Superior temporal gyrus (tissue), 1 donor: ENCODE results near the gene E4F1.

Source experiments
- DNase-seq: peaks from one replicate; pipeline ENCODE4 v3.0.0-alpha.2; 2016; ENCODE audit errors: extremely low spot score

E4F1 gene

GRCh38 chr16:2223221-2223941, at the start of gene E4F1:
TSS of gene E4F1 (plus strand) at chr16:2223591. CDS start at chr16:2223614, 23 bp downstream.
- peak; percentile 97 for DNase-seq

GRCh38 chr16:2173916-2174315, 49.5 kb upstream of the E4F1 start:
- DNase-seq, result no peak

- no peak for DNase-seq
These were observed 48.8 kb upstream of the E4F1 start for GRCh38 chr16:2174396-2175131.

- DNase-seq, result no peak
These were observed 47.9 kb upstream of the E4F1 start for GRCh38 chr16:2175454-2175853.

GRCh38 chr16:2176047-2176446, 47.3 kb upstream of the E4F1 start:
- DNase-seq, result no peak

- no peak for DNase-seq
These were observed 46.3 kb upstream of the E4F1 start for GRCh38 chr16:2177101-2177500.

- no peak for DNase-seq
These were observed 45.8 kb upstream of the E4F1 start for GRCh38 chr16:2177561-2177960.

GRCh38 chr16:2178321-2179106, 44.9 kb upstream of the E4F1 start:
- DNase-seq, result no peak

- no peak for DNase-seq
These were observed 44.3 kb upstream of the E4F1 start for GRCh38 chr16:2179107-2179501.

- no peak for DNase-seq
These were observed 43.8 kb upstream of the E4F1 start for GRCh38 chr16:2179576-2179975.

- DNase-seq, result no peak
These were observed 42.9 kb upstream of the E4F1 start for GRCh38 chr16:2180461-2180860.

GRCh38 chr16:2180962-2181923, 42.1 kb upstream of the E4F1 start:
- DNase-seq, result no peak

- no peak for DNase-seq
These were observed 41.4 kb upstream of the E4F1 start for GRCh38 chr16:2181952-2182351.

GRCh38 chr16:2183671-2184070, 39.7 kb upstream of the E4F1 start:
- DNase-seq, result no peak

- DNase-seq, result no peak
These were observed 39.0 kb upstream of the E4F1 start for GRCh38 chr16:2184346-2184745.

- no peak for DNase-seq
These were observed 38.4 kb upstream of the E4F1 start for GRCh38 chr16:2184962-2185361.

- no peak for DNase-seq
These were observed 37.3 kb upstream of the E4F1 start for GRCh38 chr16:2186064-2186463.

- DNase-seq, result no peak
These were observed 36.9 kb upstream of the E4F1 start for GRCh38 chr16:2186505-2186904.

- DNase-seq, result no peak
These were observed 36.2 kb upstream of the E4F1 start for GRCh38 chr16:2187212-2187611.

- no peak for DNase-seq
These were observed 35.0 kb upstream of the E4F1 start for GRCh38 chr16:2188395-2188794.

- no peak for DNase-seq
These were observed 34.0 kb upstream of the E4F1 start for GRCh38 chr16:2189252-2189893.
